GM21528 (cell line): Measurements from ENCODE around the gene RAPGEF3.

Experiments
- ATAC-seq: cut with Tn5 transposase; IDR thresholded peaks from one replicate; pipeline ENCODE4 v1.9.1; 2021; ENCODE audit warnings: mild to moderate bottlenecking, moderate library complexity; ENCODE audit not compliant: unreplicated experiment, low FRiP score

Gene RAPGEF3

DNA sequence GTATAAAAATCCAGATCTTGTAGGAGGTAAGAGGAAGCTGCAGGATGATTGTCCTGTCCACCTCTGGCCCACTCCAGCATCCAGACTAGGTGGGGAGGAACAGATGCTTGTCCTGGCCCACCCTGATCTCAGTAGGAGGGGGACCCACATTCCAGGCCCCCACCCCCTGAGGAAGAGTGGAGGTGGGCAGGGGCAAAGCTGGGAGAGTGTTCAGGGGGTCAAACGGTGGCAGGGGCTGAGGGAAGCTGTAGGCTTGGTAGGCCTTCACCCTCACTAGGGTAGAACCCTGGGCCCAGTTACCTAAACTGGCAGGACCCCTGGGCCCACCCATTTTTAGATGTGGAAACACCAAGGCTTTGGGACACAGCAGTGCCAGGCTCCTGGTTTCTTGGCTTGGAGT is 18.5 kb upstream of the RAPGEF3 start:
- ATAC-seq: no peak

DNA sequence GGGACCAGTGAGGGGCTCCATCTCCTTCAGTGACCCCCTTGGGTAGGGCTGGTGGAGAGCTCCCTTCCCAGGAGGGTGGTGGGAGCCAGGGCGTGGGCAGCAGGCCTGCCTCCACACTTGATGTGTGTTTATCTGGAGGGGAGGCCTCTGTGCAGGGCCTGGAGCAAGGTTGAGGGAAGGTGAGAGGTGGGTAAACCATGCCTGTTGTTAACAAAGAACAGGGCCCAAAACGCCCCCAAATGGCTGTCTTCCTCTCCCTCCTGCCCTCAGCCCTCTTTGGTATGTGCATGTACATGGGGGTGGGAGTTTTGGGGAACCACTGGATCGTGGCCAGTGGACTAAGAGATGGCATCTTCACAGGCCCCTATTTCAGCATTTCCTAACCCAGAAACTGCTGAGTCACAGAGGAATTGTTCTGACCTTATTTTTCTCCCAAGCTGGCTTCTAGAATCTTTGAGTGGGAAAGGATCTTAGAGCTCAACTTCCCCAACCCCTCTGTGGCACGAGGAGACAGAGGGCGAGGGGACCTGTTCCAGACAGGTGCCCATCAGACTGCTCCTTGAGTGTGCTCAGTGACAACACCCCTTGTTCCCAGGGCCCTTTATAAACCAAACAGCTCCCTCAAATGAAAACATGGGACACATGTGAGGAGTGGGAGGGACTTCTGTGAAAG is 17.9 kb upstream of the RAPGEF3 start:
- no peak for ATAC-seq

DNA sequence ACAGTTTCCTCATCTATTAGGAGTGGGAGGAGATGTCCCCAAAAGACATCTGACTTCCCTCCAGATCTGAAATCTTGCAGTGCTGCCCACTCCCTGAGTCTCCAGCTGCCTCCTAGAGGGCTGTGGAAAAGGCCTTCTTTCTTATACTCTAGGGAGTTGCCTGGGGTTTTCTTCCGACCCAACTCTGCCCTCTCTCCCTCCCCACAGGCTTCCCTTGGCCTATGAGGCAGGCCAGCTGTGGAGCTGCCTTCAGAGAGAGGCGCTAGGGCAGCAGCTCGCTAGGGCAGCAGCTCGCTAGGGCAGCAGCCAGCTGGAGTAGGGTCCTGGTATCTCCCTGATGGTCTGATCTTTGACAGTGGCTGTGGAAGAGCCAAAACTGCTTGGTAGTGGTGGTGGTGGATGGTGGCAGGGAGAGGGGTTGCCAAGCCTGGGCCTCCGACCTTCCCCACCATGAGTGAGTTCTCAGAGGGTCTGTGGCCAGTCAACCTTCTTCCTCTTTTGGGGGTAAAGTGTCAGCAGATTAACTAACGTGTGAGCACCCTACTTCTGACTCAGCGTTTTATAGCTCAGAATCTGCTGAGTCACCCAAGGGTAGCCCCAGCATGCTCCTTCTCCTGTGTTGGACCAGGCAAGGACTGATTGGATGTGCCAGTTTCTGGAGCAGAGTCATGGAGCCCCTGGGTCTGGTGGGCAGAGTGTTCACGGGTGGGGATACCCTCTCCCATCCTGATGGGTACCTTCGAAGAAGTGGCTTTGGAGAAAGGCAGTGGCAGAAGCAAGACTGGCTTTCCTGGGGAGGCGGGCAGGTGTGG is 16.6 kb upstream of the RAPGEF3 start:
- no peak for ATAC-seq

DNA sequence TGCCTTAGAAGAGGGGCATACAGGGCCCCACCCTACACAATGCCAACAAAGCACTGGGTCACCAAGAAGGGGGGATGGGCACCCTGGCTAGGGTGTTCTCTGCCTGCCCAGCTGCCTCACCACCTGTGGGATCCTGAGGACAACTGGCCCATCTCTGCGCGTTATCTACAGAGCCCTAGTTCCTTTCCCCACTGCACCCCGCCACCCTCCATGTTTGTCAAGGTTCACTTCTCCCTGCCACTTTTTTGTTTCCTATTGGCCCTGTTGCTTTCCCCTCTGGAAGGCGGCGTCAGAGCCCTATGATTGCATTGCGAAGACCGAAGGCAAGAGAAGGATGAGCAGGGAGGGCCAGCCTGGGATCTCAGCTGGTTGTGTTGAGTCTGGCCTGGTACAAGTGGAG is 16.0 kb upstream of the RAPGEF3 start:
- ATAC-seq: no peak

DNA sequence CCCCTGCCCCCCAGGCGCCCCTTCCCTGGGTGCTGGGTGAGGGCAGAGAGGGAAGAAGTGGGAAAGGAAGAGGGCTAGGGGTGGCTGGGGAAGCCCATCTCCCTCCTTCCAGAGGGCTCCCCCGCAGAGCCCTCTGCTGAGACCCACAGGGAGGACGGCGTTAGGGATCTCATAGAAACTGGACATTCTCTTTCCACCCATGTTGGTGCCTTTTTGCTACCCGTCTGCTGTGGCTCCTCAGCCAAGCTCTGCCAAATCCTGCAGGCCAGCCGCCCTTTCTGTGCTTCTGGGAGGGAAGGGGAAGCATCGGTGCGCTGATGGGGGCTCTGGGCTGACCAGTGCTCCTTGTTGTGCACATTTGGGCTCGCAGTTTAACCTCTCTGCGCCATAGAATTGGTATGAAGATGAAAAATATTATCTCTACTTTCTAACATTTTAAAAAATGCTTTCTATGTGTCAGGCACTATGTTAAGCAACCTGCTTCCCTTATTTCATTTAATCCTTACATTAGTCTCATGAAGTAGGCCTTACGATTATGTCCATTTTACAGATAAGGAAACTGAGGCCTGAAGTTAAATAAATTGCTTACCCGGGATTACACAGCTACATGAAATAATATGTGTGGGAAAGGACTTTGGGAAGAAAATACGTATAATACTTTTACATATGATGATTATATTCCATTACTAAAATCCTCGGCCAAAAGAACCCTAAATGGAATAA is 15.3 kb upstream of the RAPGEF3 start:
- no peak for ATAC-seq

DNA sequence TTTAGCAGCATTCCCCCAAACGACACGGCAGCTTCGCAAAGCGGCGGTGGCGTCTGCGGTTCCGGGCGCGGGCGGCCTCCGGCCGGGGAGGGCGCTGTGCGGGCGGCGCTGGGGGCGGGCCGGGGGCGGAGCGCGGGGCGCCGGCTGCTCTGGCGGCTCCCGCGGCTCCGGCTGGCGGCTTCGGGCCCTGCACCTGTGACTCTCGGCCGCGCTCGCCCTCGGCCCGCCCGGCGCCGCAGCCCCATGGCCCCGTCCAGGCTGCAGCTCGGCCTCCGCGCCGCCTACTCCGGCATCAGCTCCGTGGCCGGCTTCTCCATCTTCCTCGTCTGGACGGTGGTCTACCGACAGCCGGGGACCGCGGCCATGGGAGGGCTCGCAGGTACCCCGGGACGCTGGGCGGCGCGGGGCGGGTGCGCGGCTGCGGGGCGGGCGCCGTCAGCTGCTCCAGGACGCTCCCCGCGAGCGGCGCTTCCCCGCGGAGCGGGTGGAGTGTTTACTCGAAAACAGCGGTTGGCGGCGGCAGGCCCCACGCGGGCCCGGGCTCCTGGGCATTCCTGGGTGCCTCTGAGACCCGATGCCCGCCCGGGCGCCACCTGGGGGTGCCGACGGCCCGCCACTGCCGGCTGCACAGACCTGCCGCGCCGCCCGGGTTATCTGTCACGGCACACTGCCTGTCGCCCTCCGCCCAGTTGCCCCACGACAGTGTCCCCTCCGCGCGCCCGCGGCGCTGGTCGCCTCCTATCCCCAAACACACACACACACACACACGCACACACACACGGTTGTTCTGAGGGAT is 14.6 kb upstream of the RAPGEF3 start, which contains the start of gene SLC48A1:
Gene SLC48A1, plus strand, starts transcription at position 177 of the 796 bp plus-strand sequence. Its CDS starts 67 bp downstream, at position 244.
- peak; percentile 85 for ATAC-seq

DNA sequence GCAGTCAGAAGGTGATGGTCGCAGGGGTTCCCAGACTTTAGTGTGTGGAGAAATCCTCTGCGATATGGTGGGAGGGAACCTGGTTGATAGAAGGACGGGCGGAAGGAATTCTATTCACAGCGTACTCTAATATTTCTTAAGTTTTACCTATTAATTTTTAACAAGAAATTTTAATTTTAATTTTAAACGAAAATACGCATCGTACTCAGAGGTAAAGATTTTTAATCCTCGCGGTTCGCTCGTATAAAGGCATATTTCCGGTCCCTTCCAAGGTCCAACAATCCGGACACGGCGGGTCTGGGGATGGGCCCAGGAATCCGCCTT is 14.0 kb upstream of the RAPGEF3 start:
- ATAC-seq: no peak

DNA sequence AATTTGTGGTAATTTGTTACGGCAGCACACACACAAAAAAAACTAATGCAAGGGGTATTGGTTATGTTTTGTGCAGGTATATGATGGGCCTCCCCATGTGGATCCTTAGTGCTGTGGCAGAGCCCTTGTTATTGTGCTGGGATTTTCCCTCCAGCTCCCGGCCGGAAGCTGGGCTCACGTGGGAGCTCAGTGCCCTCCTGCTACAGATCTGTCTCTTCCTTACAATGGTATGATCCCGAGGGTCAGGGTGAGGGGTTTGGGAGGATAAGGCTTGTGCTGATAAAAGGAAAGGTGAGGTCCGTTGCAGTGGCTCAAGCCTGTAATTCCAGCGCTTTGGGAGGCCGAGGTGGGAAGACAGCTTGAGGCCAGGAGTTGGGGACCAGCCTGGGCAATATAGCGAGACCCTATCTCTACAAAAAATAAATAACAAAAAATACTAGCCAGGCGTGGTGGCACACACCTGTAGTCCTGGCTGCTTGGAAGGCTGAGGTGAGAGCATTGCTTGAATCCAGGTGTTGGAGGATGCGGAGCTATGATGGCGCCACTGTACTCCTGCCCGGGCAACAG is 13.5 kb upstream of the RAPGEF3 start:
- ATAC-seq: no peak

DNA sequence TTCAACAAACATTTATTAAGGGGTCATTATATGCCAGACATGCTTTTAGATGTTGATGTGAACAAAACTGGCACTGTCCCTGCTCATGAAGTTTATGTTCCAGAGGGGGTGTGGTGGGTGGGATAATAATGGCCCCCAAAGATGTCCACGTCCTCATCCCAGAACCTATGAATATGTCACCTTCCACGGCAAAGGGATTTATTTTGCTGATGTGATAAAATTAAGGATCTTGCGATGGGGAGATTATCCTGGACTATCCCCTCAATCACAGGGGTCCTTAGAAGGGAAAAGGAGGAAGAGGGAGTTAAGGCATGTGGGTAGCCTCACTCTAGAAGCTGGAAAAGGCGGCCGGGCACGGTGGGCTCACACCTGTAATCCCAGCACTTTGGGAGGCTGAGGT is 12.6 kb upstream of the RAPGEF3 start:
- ATAC-seq: no peak

DNA sequence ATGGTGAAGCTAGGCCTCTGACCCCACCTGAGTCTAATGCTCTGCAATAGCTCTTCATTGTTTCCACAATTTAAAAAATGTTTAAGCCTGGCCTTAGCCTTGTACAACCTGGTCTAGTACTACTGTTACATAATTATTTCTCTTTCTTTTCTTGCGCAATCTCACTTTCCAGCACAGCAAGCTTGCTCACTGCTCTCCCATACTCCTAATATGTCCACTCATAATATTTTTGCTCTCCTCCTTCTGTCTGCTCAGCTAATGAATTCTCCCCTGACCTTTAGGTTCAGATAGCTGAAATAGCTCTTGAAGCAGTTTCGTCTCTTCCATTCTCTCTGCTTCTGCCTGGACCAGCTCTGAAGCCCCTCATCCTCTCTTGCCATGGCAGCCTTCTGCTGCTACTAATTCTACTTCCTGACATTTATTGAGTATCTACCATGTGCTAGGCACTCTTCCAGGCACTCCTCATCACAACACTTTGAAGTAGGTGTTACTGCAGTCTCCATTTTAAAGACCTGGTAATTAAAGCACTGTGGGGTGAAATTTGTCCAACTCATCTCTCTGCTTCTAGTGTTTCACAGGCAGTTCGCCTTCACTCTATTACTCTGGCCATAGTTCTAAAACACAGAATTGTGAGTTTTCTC is 11.5 kb upstream of the RAPGEF3 start:
- ATAC-seq: no peak

DNA sequence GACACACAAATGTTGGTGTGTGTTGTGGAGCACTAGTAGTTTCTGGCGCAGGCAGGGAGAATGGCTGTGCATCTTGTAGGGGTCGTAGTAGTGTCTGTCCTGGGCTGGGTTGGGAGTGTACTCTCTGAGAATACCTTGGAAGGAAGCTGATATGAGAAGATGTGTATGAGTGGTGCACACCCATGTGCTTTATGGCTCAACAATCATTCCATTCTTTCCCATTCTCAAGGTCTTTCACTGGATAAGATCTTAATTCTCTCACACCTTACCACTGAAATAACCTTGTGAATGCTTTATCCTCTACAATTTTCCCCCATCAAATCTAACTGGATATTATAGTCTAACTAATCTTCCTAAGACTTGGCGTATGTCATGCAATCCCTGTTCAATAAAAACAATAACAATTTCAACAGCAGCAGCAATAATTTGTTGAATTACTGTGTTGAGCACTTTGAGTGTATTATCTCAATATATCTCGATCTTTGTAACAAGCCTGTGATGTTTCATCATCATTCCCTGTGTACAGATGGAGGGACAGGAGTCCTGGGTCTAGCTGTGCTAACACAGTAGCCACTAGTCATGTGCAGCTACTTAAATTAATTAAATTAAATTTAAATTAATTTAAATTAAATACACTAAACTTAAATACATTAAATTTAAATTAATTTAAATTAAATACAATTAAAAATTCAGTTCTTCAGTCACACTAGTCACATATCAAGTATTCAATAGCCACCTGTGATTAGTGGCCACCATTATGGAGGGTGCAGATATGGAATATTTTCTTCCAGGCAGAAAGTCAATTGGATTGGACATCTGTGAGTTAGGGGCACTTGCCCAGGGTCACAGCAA is 10.8 kb upstream of the RAPGEF3 start:
- no peak for ATAC-seq

DNA sequence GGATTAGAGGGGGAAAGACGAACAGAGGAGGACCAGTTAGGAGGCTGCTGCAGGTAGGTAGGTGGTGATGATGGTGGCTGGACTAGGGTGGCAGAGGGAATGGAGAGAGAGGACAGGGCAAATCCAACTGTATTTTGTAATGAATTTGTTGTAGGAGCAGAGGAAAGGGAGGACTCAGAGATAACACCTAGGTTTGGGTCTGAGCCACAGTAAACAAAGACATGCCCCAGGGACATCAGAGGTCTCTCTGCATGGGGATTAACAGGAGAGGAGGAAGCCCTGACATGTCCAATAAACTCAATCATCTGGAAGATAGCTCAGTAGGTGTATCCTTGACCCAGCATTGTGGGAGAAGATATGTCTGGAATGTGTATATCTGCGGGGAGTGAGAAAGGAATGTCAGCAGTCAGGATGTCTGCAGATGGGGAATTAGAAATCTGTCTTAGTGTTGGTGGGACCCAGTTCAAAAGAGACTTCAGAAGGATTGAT is 9.7 kb upstream of the RAPGEF3 start:
- ATAC-seq: no peak

DNA sequence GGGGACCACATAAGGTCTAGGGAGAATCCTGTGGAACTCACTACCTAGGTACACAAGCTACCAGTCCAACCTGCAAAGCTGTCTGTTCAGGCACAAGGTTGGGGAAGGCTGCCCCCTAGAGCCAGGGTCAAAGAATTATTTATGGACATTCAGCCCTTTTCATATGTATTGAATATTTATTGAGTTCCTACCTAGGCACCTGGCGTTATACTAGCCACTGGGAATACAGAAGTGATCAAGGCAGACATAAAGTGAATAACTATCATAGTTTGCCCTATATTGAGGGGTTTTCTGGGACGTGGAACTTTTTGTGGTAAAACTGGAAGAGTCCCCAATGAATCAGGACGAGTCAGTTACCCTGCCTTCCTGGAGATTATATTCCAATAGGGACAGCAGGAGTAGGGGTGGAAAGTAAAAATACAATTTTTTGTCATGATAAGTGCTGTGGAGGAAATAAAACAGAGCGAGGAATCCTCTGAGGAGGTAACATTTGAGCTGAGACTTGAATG is 8.6 kb upstream of the RAPGEF3 start:
- ATAC-seq: no peak

DNA sequence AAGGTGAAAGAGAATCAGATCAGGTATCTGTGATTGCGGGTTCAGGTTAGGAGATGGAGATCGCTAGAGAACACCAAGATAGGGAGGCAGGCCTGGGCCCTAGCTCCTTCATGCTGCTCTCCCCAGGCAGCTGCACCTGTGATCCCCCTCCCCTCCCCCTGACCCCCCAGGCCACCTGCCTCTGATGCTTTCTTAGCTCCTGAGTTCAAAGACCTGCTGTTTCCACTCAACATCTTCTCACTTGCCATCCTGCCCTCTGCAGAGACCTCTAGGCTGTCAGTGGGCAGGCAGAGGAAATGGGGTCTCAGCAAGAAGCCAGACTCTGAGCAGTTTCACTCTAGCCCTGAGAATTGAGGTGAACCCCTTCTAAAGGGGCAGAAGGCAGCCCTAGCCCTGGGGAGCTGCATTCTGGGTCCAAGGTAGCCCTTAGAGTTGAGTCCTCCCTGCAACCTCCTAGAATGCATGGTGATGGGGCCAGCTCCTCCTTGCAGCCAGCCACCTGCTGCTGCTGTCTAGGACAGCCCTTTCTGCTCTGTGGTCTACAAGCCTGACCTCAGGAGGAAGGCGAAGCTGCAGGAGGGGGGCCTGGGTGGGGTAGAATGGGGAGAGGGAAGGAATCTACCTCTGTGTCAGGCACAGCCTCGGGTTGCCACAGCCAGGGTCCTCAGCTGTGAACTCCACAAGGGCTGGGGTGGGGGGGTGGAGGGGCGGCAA is 8.0 kb upstream of the RAPGEF3 start:
- ATAC-seq: no peak

DNA sequence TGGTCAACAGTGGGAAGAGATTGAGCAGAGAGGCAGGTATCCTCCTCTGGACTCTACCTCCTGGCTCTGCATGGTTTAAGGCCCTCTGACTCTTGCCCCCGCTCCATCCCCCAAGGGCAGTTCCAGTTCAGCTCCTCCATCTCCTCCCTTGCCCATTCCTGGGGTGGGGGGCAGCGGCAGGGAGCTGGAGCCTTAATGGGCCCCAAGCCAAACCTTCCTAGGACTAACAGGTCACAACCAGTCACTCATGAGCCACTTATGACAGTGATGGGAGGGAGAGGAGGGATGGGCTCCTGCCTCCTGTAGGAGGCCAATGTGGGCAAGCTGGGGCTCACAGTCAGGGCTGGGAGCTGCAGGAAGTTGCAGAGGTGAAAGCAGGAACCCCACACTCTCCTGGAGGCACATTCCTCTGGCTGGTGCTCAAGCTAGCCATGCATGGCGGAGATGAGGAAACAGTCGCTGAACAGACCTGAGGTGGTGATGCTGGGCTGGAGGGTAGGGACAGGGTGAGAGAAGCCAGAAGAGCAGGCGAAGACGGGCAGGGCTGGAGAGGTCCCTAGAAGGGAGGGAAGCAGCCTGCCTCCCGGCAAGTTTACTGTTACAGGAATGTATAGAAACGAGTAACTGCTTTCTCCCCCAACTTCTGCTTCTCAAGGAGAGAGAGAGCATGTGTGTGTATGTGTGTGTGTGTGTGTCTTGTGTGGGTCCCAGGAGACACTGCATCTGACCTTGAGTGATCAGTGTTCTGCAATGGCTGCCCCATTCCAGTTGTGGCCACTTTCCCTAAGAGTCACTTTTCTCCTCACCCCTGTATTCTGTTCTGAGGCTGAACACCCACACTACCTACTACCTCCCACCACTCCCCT is 5.0 kb upstream of the RAPGEF3 start:
- ATAC-seq: no peak

DNA sequence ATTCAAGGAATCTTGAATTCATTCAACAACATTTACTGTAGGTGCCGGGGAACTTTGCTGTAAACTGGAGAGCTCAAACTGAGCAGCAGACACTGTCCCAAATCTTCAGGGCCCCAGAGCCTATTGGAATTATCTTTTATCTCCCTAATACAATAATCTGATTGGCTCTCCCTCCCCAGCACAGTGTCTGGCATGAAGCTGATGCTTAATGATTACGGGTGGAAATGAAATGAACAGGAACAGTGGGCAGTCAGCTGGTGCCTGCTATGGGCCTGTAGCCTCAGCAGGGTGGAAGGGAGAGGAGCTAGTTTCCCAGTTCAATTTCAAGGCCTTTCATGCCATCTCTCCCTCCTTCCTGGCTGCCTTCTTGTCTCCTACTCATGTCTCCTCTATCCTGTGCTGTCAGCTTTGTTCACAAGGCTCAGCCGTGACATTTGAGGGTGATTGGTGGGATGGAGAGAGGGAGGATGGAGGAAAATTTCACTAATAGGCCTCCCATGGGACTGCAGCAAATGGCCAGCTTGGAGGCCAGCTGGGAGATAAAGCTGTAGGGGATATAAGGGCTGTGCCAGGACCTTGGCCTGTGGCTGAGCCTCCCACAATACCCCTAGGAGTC is 4.3 kb upstream of the RAPGEF3 start:
- no peak for ATAC-seq

DNA sequence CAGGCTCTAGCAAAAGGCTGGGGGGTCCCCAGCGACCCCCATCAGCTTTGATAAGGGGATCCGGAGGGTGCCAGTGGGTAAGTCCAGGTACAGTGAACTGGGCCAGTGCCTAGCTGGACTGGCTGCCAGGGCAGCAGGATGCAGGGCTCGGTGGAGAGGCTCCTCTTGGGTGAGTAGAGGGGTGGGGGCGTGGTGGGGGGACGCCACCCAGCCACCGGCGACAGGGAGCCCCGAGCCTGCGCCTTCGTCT is 171 bp downstream of the RAPGEF3 start:
- ATAC-seq: no peak
